HepG2 (cell line): ENCODE data around the gene LDLRAD4. TPM values are rescaled to one million over a fixed set of nuclear protein-coding genes. Genes with fewer than 3 reads are reported as not detected.

ENCODE experiments used
- EP300 ChIP-seq, 3 experiments: sonication (generic) in 1 of 3; formaldehyde crosslinking in 1 of 3; IDR thresholded peaks; 2 replicates each; pipeline versions ENCODE4 v1.5.1 to v1.6.1; 2011 to 2020; ENCODE audit warnings: low read depth in 2 of 3, low read length in 2 of 3, borderline replicate concordance in 1 of 3, improper control_type of control experiment in 1 of 3, mild to moderate bottlenecking in 1 of 3, missing genetic modification reagents in 1 of 3, moderate library complexity in 1 of 3
- EZH2 ChIP-seq: conservative IDR thresholded peaks from 2 replicates; pipeline ENCODE4 v1.6.1; 2012; ENCODE audit warnings: mild to moderate bottlenecking, low read depth, low read length, moderate library complexity
- HNF4A ChIP-seq: sonication (generic); formaldehyde crosslinking; IDR thresholded peaks from 2 replicates; pipeline ENCODE4 v1.4.0; 2020; ENCODE audit warnings: missing genetic modification reagents
- KIAA2018 ChIP-seq: sonication (generic); formaldehyde crosslinking; IDR thresholded peaks from 2 replicates; pipeline ENCODE4 v1.5.0; 2020; ENCODE audit warnings: mild to moderate bottlenecking, missing genetic modification reagents, borderline replicate concordance
- MEF2D ChIP-seq: sonication (generic); formaldehyde crosslinking; IDR thresholded peaks from 2 replicates; pipeline ENCODE4 v1.5.1; 2020; ENCODE audit warnings: mild to moderate bottlenecking, missing genetic modification reagents
- NR3C1 ChIP-seq: sonication (generic); formaldehyde crosslinking; IDR thresholded peaks from 2 replicates; pipeline ENCODE4 v1.4.0; 2020; ENCODE audit warnings: missing genetic modification reagents
- PHF21A ChIP-seq: sonication (generic); formaldehyde crosslinking; IDR thresholded peaks from 2 replicates; pipeline ENCODE4 v1.5.0; 2020; ENCODE audit warnings: mild to moderate bottlenecking, missing genetic modification reagents
- YY1 ChIP-seq: IDR thresholded peaks from 2 replicates; pipeline ENCODE4 v1.6.1; 2011; ENCODE audit warnings: low read length, low read depth, moderate library complexity, mild to moderate bottlenecking; ENCODE audit not compliant: insufficient read depth, insufficient replicate concordance
- ZBTB38 ChIP-seq: sonication (generic); formaldehyde crosslinking; IDR thresholded peaks from 2 replicates; pipeline ENCODE4 v1.5.1; 2020; ENCODE audit warnings: mild to moderate bottlenecking, missing genetic modification reagents
- ZEB1 ChIP-seq: IDR thresholded peaks from 2 replicates; pipeline ENCODE4 v1.6.1; 2012; ENCODE audit warnings: mild to moderate bottlenecking, low read depth, inconsistent platforms; ENCODE audit not compliant: insufficient replicate concordance
- ZFX ChIP-seq: sonication (generic); formaldehyde crosslinking; IDR thresholded peaks from 2 replicates; pipeline ENCODE4 v1.4.0; 2020; ENCODE audit warnings: mild to moderate bottlenecking, low read depth, missing genetic modification reagents, moderate library complexity
- ZNF614 ChIP-seq: IDR thresholded peaks from 2 replicates; pipeline ENCODE4 v1.6.1; 2018; ENCODE audit warnings: missing biosample characterization, missing genetic modification reagents, inconsistent platforms, borderline replicate concordance
- ZNF687 ChIP-seq: sonication (generic); formaldehyde crosslinking; IDR thresholded peaks from 2 replicates; pipeline ENCODE4 v1.5.1; 2020; ENCODE audit warnings: mild to moderate bottlenecking, missing genetic modification reagents, moderate library complexity
- polyA plus RNA-seq, 8 experiments: library from polyadenylated mRNA; depleted of rRNA in 3 of 8; stranded (reverse) in 7 of 8; unstranded in 1 of 8; fragments of >200 nt; fragmentation: Illumina TruSeq in 4 of 8; extraction: Trizol in 4 of 8; gene quantifications; 2 replicates each; pipeline versions ENCODE4 v1.2.1 to v1.2.3, GENCODE V29; 2011 to 2016; ENCODE audit warnings: low read depth in 4 of 8, missing spikeins in 1 of 8, mixed read lengths in 1 of 8; ENCODE audit not compliant: insufficient read depth in 1 of 8
- total RNA-seq, 5 experiments: library from RNA; depleted of rRNA; stranded (reverse); fragments of >200 nt; fragmentation: Illumina TruSeq; extraction: Trizol; gene quantifications; 2 replicates each; pipeline ENCODE4 v1.2.3, GENCODE V29; 2016; ENCODE audit warnings: low read depth in 1 of 5

The LDLRAD4 gene
- total and polyA plus RNA-seq, 2 of the 13 experiments (the other 11 are each of a cell fraction or from before 2014, with no cell fraction given) = 13.6 to 20.9 TPM

GRCh38 chr18:13543811-13544732 lies 325.5 kb downstream of the LDLRAD4 start (continued):
- TF ChIP-seq KIAA2018 (CRISPR knock-in tag) (no peak), HNF4A (CRISPR knock-in tag) (peak; percentile 59), ZBTB38 (CRISPR knock-in tag) (peak; percentile 37; the same call in 1 of the 2 replicates), NR3C1 (CRISPR knock-in tag) (no peak), ZFX (CRISPR knock-in tag) (peak; percentile 40; the same call in 1 of the 2 replicates), EZH2 (no peak), EP300 (IDR thresholded peaks at IDR 0.05; ENCODE audit: low read depth in 2 of 2, low read length in 2 of 2) (peak in 1 of 2 experiments; percentile 31; a peak in 1 of 4 replicates), EP300 (CRISPR knock-in tag; IDR thresholded peaks at IDR 0.05; ENCODE audit: borderline replicate concordance) (no peak), MEF2D (CRISPR knock-in tag) (0 out of 2 replicates have a peak, but pooled peaks have one; percentile 48), ZNF614 (CRISPR knock-in tag) (no peak), ZNF687 (CRISPR knock-in tag) (peak; percentile 63), PHF21A (CRISPR knock-in tag) (0 out of 2 replicates have a peak, but pooled peaks have one; percentile 40), ZEB1 (peak; percentile 48), YY1 (peak; percentile 22)
